ENCODE measurements around the gene PCYT2. TPM values are rescaled to one million over a fixed set of nuclear protein-coding genes. Genes with fewer than 3 reads are reported as not detected.

Gene PCYT2
- total and polyA plus RNA-seq, 9 of the 15 experiments (the other 6 are each of a cell fraction or from before 2014, with no cell fraction given) = 0.92 to 134 (median 82.5) TPM

DNA sequence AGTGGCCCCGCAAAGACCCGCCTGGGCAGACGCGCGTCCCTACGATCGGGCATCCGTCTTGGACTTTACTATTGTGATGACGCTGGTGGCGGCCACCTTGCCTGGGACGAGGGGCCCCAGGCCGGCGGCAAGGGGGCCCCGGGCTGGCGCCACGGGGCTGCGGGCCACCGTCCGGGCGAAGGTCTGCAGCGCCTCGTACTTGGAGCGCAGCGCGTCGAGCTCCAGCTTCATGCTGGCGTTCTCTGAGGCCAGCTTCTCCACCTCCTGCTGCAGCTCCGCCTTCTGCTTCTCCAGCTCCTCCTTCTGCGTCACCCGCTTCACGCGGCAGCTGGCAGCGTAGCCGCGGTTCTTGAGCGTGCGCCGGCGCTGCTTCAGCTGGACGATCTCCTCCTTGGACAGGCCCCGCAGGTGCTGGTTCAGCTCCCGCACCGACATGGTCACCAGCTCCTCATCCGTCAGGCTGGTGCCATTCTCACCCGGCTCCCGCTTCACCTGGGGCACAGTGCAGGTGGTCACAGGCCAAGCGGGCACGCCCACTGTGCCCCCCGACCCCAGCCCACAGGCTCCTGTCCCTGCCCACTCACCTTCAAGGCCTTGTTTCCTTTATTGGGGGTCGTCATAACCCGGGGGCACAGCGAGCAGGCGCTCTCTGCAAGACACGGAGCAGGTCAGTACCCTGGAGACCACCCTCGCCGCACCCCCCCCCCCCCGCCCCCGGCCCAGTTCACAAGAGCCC, 11.5 kb upstream of the PCYT2 start (continued):
- TF ChIP-seq, protein P1, sequence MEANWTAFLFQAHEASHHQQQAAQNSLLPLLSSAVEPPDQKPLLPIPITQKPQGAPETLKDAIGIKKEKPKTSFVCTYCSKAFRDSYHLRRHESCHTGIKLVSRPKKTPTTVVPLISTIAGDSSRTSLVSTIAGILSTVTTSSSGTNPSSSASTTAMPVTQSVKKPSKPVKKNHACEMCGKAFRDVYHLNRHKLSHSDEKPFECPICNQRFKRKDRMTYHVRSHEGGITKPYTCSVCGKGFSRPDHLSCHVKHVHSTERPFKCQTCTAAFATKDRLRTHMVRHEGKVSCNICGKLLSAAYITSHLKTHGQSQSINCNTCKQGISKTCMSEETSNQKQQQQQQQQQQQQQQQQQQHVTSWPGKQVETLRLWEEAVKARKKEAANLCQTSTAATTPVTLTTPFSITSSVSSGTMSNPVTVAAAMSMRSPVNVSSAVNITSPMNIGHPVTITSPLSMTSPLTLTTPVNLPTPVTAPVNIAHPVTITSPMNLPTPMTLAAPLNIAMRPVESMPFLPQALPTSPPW (CRISPR knock-in tag; IDR thresholded peaks at IDR 0.05) = no peak
- TF ChIP-seq HMGN3 (IDR thresholded peaks at IDR 0.05; ENCODE audit: borderline replicate concordance, extremely low read depth, insufficient read length, low read depth, low read length) (peak; percentile 61), ILF3 (IDR thresholded peaks at IDR 0.05; ENCODE audit: borderline replicate concordance) (no peak), POLR2A (conservative IDR thresholded peaks at IDR 0.05) (peak; percentile 61; the same call in 1 of the 2 replicates), PCBP1 (IDR thresholded peaks at IDR 0.05; ENCODE audit: low read depth, low read length, poor library complexity, severe bottlenecking) (peak; percentile 54), MYC (IDR thresholded peaks at IDR 0.05; ENCODE audit: low read depth, low read length) (peak; percentile 52; the same call in 1 of the 2 replicates), MYC (CRISPR knock-in tag; IDR thresholded peaks at IDR 0.05; ENCODE audit: borderline replicate concordance, low read depth) (no peak), NFATC3 (IDR thresholded peaks at IDR 0.05) (no peak), TAF1 (IDR thresholded peaks at IDR 0.05; ENCODE audit: control insufficient read depth, extremely low read depth, insufficient read depth, low read length, severe bottlenecking) (peak; percentile 52), ZNF253 (CRISPR knock-in tag; conservative IDR thresholded peaks at IDR 0.05) (no peak), ZBTB7A (IDR thresholded peaks at IDR 0.05; ENCODE audit: borderline replicate concordance, control insufficient read depth, low read depth, low read length) (0 out of 2 replicates have a peak, but pooled peaks have one; percentile 52), MTA3 (IDR thresholded peaks at IDR 0.05; ENCODE audit: borderline replicate concordance) (peak; percentile 22; the same call in 1 of the 2 replicates), HDAC1 (IDR thresholded peaks at IDR 0.05) (peak in 1 of 2 experiments; percentile 55; a peak in 2 of 4 replicates)
- TF ChIP-seq, protein P2, sequence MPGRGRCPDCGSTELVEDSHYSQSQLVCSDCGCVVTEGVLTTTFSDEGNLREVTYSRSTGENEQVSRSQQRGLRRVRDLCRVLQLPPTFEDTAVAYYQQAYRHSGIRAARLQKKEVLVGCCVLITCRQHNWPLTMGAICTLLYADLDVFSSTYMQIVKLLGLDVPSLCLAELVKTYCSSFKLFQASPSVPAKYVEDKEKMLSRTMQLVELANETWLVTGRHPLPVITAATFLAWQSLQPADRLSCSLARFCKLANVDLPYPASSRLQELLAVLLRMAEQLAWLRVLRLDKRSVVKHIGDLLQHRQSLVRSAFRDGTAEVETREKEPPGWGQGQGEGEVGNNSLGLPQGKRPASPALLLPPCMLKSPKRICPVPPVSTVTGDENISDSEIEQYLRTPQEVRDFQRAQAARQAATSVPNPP (IDR thresholded peaks at IDR 0.05; ENCODE audit: borderline replicate concordance, insufficient read depth, insufficient read length) = no peak
- TF ChIP-seq, protein P3, sequence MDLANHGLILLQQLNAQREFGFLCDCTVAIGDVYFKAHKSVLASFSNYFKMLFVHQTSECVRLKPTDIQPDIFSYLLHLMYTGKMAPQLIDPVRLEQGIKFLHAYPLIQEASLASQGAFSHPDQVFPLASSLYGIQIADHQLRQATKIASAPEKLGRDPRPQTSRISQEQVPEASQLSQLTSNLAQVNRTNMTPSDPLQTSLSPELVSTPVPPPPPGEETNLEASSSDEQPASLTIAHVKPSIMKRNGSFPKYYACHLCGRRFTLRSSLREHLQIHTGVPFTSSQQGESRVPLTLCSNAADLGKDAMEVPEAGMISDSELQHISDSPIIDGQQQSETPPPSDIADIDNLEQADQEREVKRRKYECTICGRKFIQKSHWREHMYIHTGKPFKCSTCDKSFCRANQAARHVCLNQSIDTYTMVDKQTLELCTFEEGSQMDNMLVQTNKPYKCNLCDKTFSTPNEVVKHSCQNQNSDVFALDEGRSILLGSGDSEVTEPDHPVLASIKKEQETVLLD (IDR thresholded peaks at IDR 0.05) = peak; percentile 76
- TF ChIP-seq, protein P4, sequence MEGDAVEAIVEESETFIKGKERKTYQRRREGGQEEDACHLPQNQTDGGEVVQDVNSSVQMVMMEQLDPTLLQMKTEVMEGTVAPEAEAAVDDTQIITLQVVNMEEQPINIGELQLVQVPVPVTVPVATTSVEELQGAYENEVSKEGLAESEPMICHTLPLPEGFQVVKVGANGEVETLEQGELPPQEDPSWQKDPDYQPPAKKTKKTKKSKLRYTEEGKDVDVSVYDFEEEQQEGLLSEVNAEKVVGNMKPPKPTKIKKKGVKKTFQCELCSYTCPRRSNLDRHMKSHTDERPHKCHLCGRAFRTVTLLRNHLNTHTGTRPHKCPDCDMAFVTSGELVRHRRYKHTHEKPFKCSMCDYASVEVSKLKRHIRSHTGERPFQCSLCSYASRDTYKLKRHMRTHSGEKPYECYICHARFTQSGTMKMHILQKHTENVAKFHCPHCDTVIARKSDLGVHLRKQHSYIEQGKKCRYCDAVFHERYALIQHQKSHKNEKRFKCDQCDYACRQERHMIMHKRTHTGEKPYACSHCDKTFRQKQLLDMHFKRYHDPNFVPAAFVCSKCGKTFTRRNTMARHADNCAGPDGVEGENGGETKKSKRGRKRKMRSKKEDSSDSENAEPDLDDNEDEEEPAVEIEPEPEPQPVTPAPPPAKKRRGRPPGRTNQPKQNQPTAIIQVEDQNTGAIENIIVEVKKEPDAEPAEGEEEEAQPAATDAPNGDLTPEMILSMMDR (IDR thresholded peaks at IDR 0.05 in 2 of 3, conservative IDR thresholded peaks at IDR 0.05 in 1 of 3; ENCODE audit: insufficient read depth in 2 of 3, low read depth in 1 of 3, low read length in 3 of 3) = 0 out of 6 replicates have a peak, but pooled peaks of 1 of the 3 experiments have one; percentile 0
- TF ChIP-seq, protein P5, sequence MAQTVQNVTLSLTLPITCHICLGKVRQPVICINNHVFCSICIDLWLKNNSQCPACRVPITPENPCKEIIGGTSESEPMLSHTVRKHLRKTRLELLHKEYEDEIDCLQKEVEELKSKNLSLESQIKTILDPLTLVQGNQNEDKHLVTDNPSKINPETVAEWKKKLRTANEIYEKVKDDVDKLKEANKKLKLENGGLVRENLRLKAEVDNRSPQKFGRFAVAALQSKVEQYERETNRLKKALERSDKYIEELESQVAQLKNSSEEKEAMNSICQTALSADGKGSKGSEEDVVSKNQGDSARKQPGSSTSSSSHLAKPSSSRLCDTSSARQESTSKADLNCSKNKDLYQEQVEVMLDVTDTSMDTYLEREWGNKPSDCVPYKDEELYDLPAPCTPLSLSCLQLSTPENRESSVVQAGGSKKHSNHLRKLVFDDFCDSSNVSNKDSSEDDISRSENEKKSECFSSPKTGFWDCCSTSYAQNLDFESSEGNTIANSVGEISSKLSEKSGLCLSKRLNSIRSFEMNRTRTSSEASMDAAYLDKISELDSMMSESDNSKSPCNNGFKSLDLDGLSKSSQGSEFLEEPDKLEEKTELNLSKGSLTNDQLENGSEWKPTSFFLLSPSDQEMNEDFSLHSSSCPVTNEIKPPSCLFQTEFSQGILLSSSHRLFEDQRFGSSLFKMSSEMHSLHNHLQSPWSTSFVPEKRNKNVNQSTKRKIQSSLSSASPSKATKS (CRISPR knock-in tag; IDR thresholded peaks at IDR 0.05) = no peak
